Activated B cell treated with CpG ODN at 0.5 μM for 24 hours (primary cell): ENCODE data around the gene CMTM5. TPM values are rescaled to one million over a fixed set of nuclear protein-coding genes. Genes with fewer than 3 reads are reported as not detected.
"Not testable (repeated sequence)": the region's sequence is repeated elsewhere in the genome, so short reads cannot be mapped to it uniquely, and the experiment has no call there.

Source experiments
- ATAC-seq: fragments of 200-7000 bp; cut with Tn5 transposase; one replicate; pipeline ENCODE4 v1.10.0; 2021; ENCODE audit warnings: low read depth, mild to moderate bottlenecking, moderate library complexity
- CTCF ChIA-PET: fragments of 350-600 bp; sonication (Branson Sonifier 250); formaldehyde crosslinking; loops from one replicate; lab custom pipeline; 2021; ENCODE audit warnings: antibody characterized with exemption; lab: Charles Lee
- POLR2A ChIA-PET: fragments of 350-600 bp; sonication (Branson Sonifier 250); formaldehyde crosslinking; loops from one replicate; lab custom pipeline; 2021; ENCODE audit warnings: antibody characterized with exemption; lab: Charles Lee
- DNase-seq: peaks from one replicate; pipeline ENCODE4 v3.0.0; 2022
- H3K27ac Mint-ChIP-seq: one replicate; pipeline ENCODE4 v1.8.0; 2020; ENCODE audit warnings: mixed read lengths
- H3K27me3 Mint-ChIP-seq: one replicate; pipeline ENCODE4 v1.8.0; 2021; ENCODE audit warnings: mixed read lengths
- H3K36me3 Mint-ChIP-seq: one replicate; pipeline ENCODE4 v1.8.0; 2021; ENCODE audit warnings: low read depth, mixed read lengths
- H3K4me1 Mint-ChIP-seq: one replicate; pipeline ENCODE4 v1.8.0; 2021; ENCODE audit warnings: mixed read lengths
- H3K4me3 Mint-ChIP-seq: one replicate; pipeline ENCODE4 v1.8.0; 2020; ENCODE audit warnings: mild to moderate bottlenecking, mixed read lengths
- H3K9me3 Mint-ChIP-seq: one replicate; pipeline ENCODE4 v1.8.0; 2020; ENCODE audit warnings: mixed read lengths
- intact Hi-C: fragments of 100-400 bp; cut with micrococcal nuclease; formaldehyde crosslinking; loops from one replicate; pipeline ENCODE4 v1.15.1; 2024
- total RNA-seq: library from RNA; stranded (reverse); gene quantifications from 2 replicates; pipeline ENCODE4 v1.2.3, GENCODE V29; 2022
- TF ChIP-seq, protein P1 (sequence below): fragments of 200-600 bp; IDR thresholded peaks from one replicate; pipeline ENCODE4 v1.8.0; 2022; ENCODE audit warnings: antibody characterized with exemption, mild to moderate bottlenecking

The CMTM5 gene
- total RNA-seq, 1 donor from 2014 or later: not detected

DNA sequence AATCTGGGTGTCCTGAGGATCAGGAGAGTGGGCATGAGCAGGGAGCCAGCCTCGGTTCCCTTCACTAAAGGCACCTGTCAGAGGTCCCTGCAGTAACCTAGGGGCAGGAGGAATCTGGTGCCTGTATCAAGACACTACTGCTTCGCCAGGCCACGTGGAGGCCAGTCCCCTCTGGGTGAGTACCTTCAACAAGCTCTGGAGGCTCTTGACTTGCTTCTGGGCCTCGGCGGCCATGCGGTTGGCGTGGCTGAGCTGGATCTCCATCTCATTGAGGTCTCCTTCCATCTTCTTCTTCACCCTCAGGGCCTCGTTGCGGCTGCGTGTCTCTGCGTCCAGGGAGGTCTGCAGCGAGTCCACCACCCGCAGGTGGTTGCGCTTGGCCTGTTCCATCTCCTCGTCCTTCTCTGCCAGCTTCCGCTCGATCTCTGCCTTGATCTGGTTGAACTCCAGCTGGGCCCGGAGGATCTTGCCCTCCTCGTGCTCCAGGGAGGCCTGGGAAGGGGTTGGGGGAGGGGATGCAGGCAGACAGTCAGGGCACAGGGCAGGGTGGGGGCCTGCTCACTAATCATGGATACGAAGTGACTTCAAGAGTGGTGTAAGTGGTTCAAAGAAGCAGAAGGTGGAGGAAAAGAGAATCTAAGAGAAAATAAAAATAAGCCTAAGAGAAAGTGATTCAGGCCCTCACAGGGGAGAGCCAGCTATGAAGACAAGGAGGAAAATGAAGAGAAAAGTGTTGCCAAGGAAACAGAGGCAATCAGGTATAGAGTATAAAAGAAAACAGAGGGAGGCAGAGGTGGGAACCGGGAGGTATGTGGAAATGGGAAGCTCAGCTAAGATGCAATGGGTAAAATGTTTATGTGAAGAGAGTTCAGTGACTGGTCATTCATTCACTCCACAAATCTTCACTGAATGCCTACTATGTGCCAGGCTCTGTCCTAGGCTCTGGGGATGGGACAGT is 39.3 kb downstream of the CMTM5 start:
- Mint-ChIP-seq H3K4me1 (no peaks in the 10 kb centered on the region), H3K27ac (no peak overlapping the region), H3K27me3 (peaks cover 21% of the 10 kb centered on the region), H3K4me3 (no peak overlapping the region), H3K36me3 (no peaks in the 10 kb centered on the region), H3K9me3 (no peaks in the 10 kb centered on the region)
- ATAC-seq: no peak
- TF ChIP-seq, protein P1, sequence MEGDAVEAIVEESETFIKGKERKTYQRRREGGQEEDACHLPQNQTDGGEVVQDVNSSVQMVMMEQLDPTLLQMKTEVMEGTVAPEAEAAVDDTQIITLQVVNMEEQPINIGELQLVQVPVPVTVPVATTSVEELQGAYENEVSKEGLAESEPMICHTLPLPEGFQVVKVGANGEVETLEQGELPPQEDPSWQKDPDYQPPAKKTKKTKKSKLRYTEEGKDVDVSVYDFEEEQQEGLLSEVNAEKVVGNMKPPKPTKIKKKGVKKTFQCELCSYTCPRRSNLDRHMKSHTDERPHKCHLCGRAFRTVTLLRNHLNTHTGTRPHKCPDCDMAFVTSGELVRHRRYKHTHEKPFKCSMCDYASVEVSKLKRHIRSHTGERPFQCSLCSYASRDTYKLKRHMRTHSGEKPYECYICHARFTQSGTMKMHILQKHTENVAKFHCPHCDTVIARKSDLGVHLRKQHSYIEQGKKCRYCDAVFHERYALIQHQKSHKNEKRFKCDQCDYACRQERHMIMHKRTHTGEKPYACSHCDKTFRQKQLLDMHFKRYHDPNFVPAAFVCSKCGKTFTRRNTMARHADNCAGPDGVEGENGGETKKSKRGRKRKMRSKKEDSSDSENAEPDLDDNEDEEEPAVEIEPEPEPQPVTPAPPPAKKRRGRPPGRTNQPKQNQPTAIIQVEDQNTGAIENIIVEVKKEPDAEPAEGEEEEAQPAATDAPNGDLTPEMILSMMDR: no peak
- ChIA-PET POLR2A (no interaction called here), CTCF (no interaction called here)
- DNase-seq: no peak
- intact Hi-C loops: no loop called here

DNA sequence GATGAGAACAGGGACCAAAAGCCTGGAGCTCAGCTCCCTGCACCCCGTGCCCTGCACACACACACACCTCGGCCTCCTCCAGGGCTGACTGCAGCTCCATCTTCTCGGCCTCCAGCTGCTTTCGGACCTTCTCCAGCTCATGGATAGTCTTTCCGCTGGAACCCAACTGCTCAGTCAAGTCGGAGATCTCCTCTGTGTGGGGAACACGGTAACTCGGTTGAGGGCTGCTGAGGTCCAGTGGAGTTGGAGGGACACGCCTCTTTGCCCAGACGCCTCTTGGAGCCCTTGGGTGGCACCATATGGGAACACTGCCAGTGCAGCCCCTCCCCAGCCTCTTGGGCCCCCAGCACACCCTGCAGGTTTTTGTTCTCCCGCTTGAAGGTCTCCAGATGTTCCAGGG is 40.0 kb downstream of the CMTM5 start:
- DNase-seq: no peak
- H3K27me3 Mint-ChIP-seq: peaks cover 17% of the 10 kb centered on the region
- no peak overlapping the region for H3K4me3 Mint-ChIP-seq
- no peak overlapping the region for H3K27ac Mint-ChIP-seq
- no peaks in the 10 kb centered on the region for H3K9me3 Mint-ChIP-seq
- H3K4me1 Mint-ChIP-seq: no peaks in the 10 kb centered on the region
- TF ChIP-seq, protein P1: no peak
- ChIA-PET POLR2A (no interaction called here), CTCF (no interaction called here)
- H3K36me3 Mint-ChIP-seq: no peaks in the 10 kb centered on the region
- no peak for ATAC-seq
- intact Hi-C loops: no loop called here

DNA sequence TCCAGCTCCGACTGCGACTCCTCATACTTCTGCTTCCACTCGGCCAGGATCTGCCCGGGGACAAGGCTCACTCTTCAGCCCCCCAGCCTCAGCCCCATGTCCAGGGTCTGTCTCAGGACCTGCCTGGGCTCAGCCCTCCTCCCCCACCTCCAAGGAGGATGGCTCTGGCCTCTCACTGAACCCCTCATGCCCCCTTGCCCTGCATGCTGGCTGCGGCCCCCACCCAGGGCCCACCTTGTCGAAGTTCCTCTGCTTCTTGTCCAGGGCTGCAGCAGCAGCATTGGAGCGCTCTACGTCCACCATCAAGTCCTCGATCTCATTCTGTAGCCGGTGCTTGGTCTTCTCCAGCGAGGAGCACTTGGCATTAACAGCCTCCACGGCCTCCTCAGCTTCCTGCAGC is 40.4 kb downstream of the CMTM5 start:
- H3K27me3 Mint-ChIP-seq: peaks cover 16% of the 10 kb centered on the region
- DNase-seq, H3K27ac Mint-ChIP-seq, CTCF ChIA-PET, intact Hi-C loops, H3K36me3 Mint-ChIP-seq, ATAC-seq, H3K4me3 Mint-ChIP-seq, POLR2A ChIA-PET, H3K4me1 Mint-ChIP-seq, H3K9me3 Mint-ChIP-seq: not testable (repeated sequence)

GRCh38 chr14:23418021-23418420 is 41.2 kb downstream of the CMTM5 start:
- Mint-ChIP-seq H3K4me1 (no peaks in the 10 kb centered on the region), H3K9me3 (no peaks in the 10 kb centered on the region), H3K27me3 (peaks cover 13% of the 10 kb centered on the region), H3K4me3 (no peak overlapping the region), H3K27ac (no peak overlapping the region), H3K36me3 (no peaks in the 10 kb centered on the region)
- TF ChIP-seq, protein P1: no peak
- ATAC-seq (no peak), DNase-seq (no peak)
- CTCF ChIA-PET: no interaction called here
- POLR2A ChIA-PET: no interaction called here
- intact Hi-C loops: no loop called here

- H3K27ac Mint-ChIP-seq, DNase-seq, POLR2A ChIA-PET, intact Hi-C loops, H3K9me3 Mint-ChIP-seq, CTCF ChIA-PET, H3K4me3 Mint-ChIP-seq, H3K36me3 Mint-ChIP-seq, H3K4me1 Mint-ChIP-seq, ATAC-seq: not testable (repeated sequence)
- H3K27me3 Mint-ChIP-seq: peaks cover 13% of the 10 kb centered on the region
Observed at GRCh38 chr14:23419646-23420045, 42.8 kb downstream of the CMTM5 start.

DNA sequence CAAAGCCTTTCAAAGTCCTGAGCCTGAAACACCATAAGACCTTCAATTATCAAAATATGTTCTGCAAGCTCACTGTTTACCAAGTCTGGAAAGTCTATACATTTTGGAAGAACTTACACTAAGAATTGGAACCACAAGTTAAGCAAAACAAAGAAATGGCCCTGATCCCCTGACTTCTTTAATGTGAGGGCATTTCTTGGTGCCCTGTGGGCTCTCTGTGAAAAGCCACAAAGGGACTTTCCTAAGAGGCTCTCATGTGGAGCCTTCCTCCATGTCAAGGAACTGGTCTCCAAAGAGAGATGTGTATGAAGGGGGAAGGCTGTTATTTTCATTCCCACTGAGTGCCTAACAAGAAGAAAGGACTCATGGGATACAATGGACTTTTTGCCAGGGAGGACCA is 44.7 kb downstream of the CMTM5 start:
- Mint-ChIP-seq H3K27me3 (peaks cover 10% of the 10 kb centered on the region), H3K4me1 (no peaks in the 10 kb centered on the region), H3K36me3 (no peaks in the 10 kb centered on the region), H3K9me3 (no peaks in the 10 kb centered on the region), H3K27ac (no peak overlapping the region), H3K4me3 (no peak overlapping the region)
- intact Hi-C loops: no loop called here
- CTCF ChIA-PET: no interaction called here
- ATAC-seq (no peak), DNase-seq (no peak)
- POLR2A ChIA-PET: no interaction called here
- TF ChIP-seq, protein P1: no peak
